ENCODE results near the gene BRINP2. TPM values are rescaled to one million over a fixed set of nuclear protein-coding genes. Genes with fewer than 3 reads are reported as not detected.

BRINP2 gene
- total and polyA plus RNA-seq, 2 of the 8 experiments (the other 6 are each of a cell fraction or from before 2014, with no cell fraction given): 0.39 to 0.42 TPM

DNA sequence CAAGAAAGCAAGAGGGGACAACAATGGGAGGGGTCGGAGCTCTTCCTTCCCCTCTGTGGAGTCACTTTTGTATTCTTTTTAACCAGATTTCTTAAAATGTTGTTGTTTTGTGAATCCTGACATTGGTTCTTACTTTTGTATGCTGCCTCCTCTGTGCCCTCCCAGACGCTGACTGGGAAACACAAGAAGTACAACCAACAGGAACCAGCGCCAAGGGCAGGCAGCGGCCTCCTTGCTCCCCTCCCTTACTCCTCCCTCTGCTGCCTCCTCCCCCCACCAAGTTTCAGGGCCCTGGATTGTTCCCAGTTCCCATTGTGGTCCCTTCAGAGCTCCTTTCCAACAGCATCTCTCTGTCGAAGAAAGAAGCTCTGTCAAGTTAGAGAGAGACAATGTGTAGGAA, 111.1 kb downstream of the BRINP2 start:
- Histone ChIP-seq H3K4ac (replicated peaks; ENCODE audit: insufficient read length, low read depth, low read length) (no peak overlapping the region), H4K91ac (replicated peaks; ENCODE audit: insufficient read length, low read length) (no peak overlapping the region), H2BK15ac (ENCODE audit: low read length) (no peak overlapping the region), H3K27me3 (replicated peaks in 1 of 4; ENCODE audit: control insufficient read depth in 3 of 4, extremely low read depth in 1 of 4, insufficient read depth in 3 of 4, low read length in 3 of 4) (no peaks in the 10 kb centered on the region), H2AFZ (ENCODE audit: low read length) (no peak overlapping the region), H3K18ac (ENCODE audit: extremely low read depth, low read length) (no peak overlapping the region), H2BK5ac (ENCODE audit: low read depth, low read length) (no peak overlapping the region), H3K4me2 (ENCODE audit: insufficient read depth in 1 of 2, low read depth in 2 of 2, low read length in 2 of 2) (no peak overlapping the region), H4K8ac (ENCODE audit: extremely low read depth, insufficient read depth, low read length) (no peak overlapping the region), H3K14ac (ENCODE audit: insufficient read length) (no peak overlapping the region), H3K9me3 (ENCODE audit: insufficient read depth in 2 of 2, low read depth in 1 of 2, low read length in 1 of 2) (no peaks in the 10 kb centered on the region), H3K4me1 (replicated peaks in 1 of 4; ENCODE audit: control insufficient read depth in 3 of 4, insufficient read depth in 4 of 4, low read length in 3 of 4) (peaks cover 0 to 3% (median 0%) of the 10 kb centered on the region in 4 experiments; a peak in 1 of 7 replicates), H2BK12ac (ENCODE audit: low read depth, low read length) (no peak overlapping the region), H2AK5ac (ENCODE audit: low read depth, low read length) (no peak overlapping the region), H3K27ac (ENCODE audit: low read depth, low read length) (no peak overlapping the region), H3K4me3 (ENCODE audit: extremely low read depth in 1 of 4, insufficient read depth in 2 of 4, low read depth in 3 of 4, low read length in 4 of 4) (no peak overlapping the region), H4K20me1 (replicated peaks in 1 of 2; ENCODE audit: control insufficient read depth in 1 of 2, insufficient read depth in 2 of 2, low read length in 2 of 2) (no peaks in the 10 kb centered on the region), H3K56ac (replicated peaks; ENCODE audit: insufficient read length, low read depth, low read length) (no peak overlapping the region), H3K79me1 (ENCODE audit: low read depth, low read length) (no peaks in the 10 kb centered on the region), H3K79me2 (ENCODE audit: control insufficient read depth in 1 of 2, insufficient read depth in 2 of 2, low read length in 2 of 2) (no peaks in the 10 kb centered on the region), H3K36me3 (ENCODE audit: control insufficient read depth in 2 of 4, insufficient read depth in 4 of 4, low read length in 3 of 4) (no peaks in the 10 kb centered on the region), H4K5ac (ENCODE audit: insufficient read length, low read depth, low read length) (no peak overlapping the region), H3K23ac (ENCODE audit: insufficient read length) (no peak overlapping the region), H3K9ac (replicated peaks in 1 of 4; ENCODE audit: extremely low read depth in 1 of 4, low read depth in 3 of 4, low read length in 3 of 4) (no peak overlapping the region), H3K23me2 (ENCODE audit: low read depth, low read length) (no peaks in the 10 kb centered on the region), H2BK20ac (ENCODE audit: low read length) (no peak overlapping the region), H2BK120ac (replicated peaks; ENCODE audit: low read depth, low read length) (no peak overlapping the region)
- DNase-seq (ENCODE audit: low read depth in 1 of 2, low spot score in 2 of 2): no peak
- WGBS, 2 experiments (ENCODE audit: extremely low coverage in 1 of 2, insufficient coverage in 1 of 2, insufficient read length in 1 of 2, insufficient replicate concordance in 2 of 2, low coverage in 1 of 2, low lambda C conversion rate in 2 of 2, missing lambda C conversion rate in 1 of 2): 88% methylated on average over 5 of the region's 5 CpGs; no CpG with 5 or more reads in 1 of the 2 experiments
- POLR2A ChIA-PET (ENCODE audit: partially characterized antibody): interaction anchor here (0.7 kb wide), 1 partner anchor 812 kb away, joined by 3 read pairs; the partner anchor contains the start of gene RASAL2
- CTCF ChIA-PET (ENCODE audit: partially characterized antibody): interaction anchor here (0.7 to 5.4 kb wide), 10 partner anchors 12 to 664 kb away, joined by 3 to 34 read pairs (median 3); no protein-coding TSS in a partner anchor
- no peak for FAIRE-seq
- no peak for TF ChIP-seq TEAD4 (IDR thresholded peaks at IDR 0.05; ENCODE audit: low read depth, low read length)
- TF ChIP-seq GTF2F1 (IDR thresholded peaks at IDR 0.05; ENCODE audit: borderline replicate concordance, low read depth, low read length): no peak
- no peak for TF ChIP-seq BCL11A (IDR thresholded peaks at IDR 0.05; ENCODE audit: low read depth in 2 of 2, low read length in 2 of 2)
- no peak for TF ChIP-seq NANOG (IDR thresholded peaks at IDR 0.05; ENCODE audit: insufficient read depth, low read depth, low read length, poor library complexity, severe bottlenecking)
- no peak for TF ChIP-seq KDM4A (IDR thresholded peaks at IDR 0.05; ENCODE audit: low read depth, low read length, severe bottlenecking)
- TF ChIP-seq RBBP5 (IDR thresholded peaks at IDR 0.05; ENCODE audit: borderline replicate concordance, low read depth, low read length): no peak
- TF ChIP-seq TBP (IDR thresholded peaks at IDR 0.05; ENCODE audit: low read depth, low read length): no peak
- no peak for TF ChIP-seq YY1 (IDR thresholded peaks at IDR 0.05; ENCODE audit: low read depth, low read length)
- TF ChIP-seq JUN (IDR thresholded peaks at IDR 0.05; ENCODE audit: low read depth, low read length): no peak
- no peak for TF ChIP-seq CREB1 (IDR thresholded peaks at IDR 0.05)
- TF ChIP-seq POU5F1 (IDR thresholded peaks at IDR 0.05; ENCODE audit: low read depth, low read length): no peak
- TF ChIP-seq CTBP2 (IDR thresholded peaks at IDR 0.05; ENCODE audit: borderline replicate concordance, insufficient read depth, insufficient read length, low read length): no peak
- no peak for TF ChIP-seq KDM5A (IDR thresholded peaks at IDR 0.05; ENCODE audit: low read length)
- no peak for TF ChIP-seq RXRA (IDR thresholded peaks at IDR 0.05; ENCODE audit: insufficient read depth, low read depth, low read length)
- TF ChIP-seq, protein P1, sequence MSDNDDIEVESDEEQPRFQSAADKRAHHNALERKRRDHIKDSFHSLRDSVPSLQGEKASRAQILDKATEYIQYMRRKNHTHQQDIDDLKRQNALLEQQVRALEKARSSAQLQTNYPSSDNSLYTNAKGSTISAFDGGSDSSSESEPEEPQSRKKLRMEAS (IDR thresholded peaks at IDR 0.05): no peak

Measured in H1 (cell line).